Measurements from ENCODE around the gene GNG2. TPM values are rescaled to one million over a fixed set of nuclear protein-coding genes. Genes with fewer than 3 reads are reported as not detected.

Gene GNG2
- total and polyA plus RNA-seq, 9 of the 15 experiments (the other 6 are each of a cell fraction or from before 2014, with no cell fraction given): 0.18 TPM; not detected in 8

- H3K9ac ChIP-seq (ENCODE audit: insufficient read depth in 1 of 2, low read depth in 2 of 2, low read length in 2 of 2): no peak overlapping the region
- no peak overlapping the region for H3K27ac ChIP-seq (ENCODE audit: extremely low read depth, low read depth, low read length)
- H2AFZ ChIP-seq (ENCODE audit: low read depth, low read length): no peak overlapping the region
- no peaks in the 10 kb centered on the region for H4K20me1 ChIP-seq (replicated peaks; ENCODE audit: control insufficient read depth, insufficient read depth, low read length)
- no peak for ATAC-seq
- no peak for FAIRE-seq
- POLR2A ChIA-PET: no interaction called here
- H3K4me2 ChIP-seq (ENCODE audit: insufficient read depth, low read length): no peak overlapping the region
- CTCF ChIA-PET (ENCODE audit: low intra/inter-chr PET ratio): no interaction called here
- TF ChIP-seq ZSCAN32 (CRISPR knock-in tag; IDR thresholded peaks at IDR 0.05): no peak
- TF ChIP-seq E4F1 (CRISPR knock-in tag; IDR thresholded peaks at IDR 0.05; ENCODE audit: borderline replicate concordance): no peak
- TF ChIP-seq KHSRP (IDR thresholded peaks at IDR 0.05): no peak
- no peak for TF ChIP-seq TRIM24 (IDR thresholded peaks at IDR 0.05)
- TF ChIP-seq RBM25 (IDR thresholded peaks at IDR 0.05; ENCODE audit: low read depth, low read length, severe bottlenecking): no peak
- no peak for TF ChIP-seq CUX1 (CRISPR knock-in tag; IDR thresholded peaks at IDR 0.05)
- no peak for TF ChIP-seq SAFB2 (IDR thresholded peaks at IDR 0.05; ENCODE audit: borderline replicate concordance, low read depth, low read length, severe bottlenecking)
- no peak for TF ChIP-seq ZNF785 (CRISPR knock-in tag; IDR thresholded peaks at IDR 0.05)
- TF ChIP-seq OTX1 (CRISPR knock-in tag; IDR thresholded peaks at IDR 0.05): no peak
- no peak for TF ChIP-seq ZNF253 (CRISPR knock-in tag; conservative IDR thresholded peaks at IDR 0.05)
- no peak for TF ChIP-seq TCF7L2 (IDR thresholded peaks at IDR 0.05; ENCODE audit: low read depth, low read length)
- TF ChIP-seq, protein P1, sequence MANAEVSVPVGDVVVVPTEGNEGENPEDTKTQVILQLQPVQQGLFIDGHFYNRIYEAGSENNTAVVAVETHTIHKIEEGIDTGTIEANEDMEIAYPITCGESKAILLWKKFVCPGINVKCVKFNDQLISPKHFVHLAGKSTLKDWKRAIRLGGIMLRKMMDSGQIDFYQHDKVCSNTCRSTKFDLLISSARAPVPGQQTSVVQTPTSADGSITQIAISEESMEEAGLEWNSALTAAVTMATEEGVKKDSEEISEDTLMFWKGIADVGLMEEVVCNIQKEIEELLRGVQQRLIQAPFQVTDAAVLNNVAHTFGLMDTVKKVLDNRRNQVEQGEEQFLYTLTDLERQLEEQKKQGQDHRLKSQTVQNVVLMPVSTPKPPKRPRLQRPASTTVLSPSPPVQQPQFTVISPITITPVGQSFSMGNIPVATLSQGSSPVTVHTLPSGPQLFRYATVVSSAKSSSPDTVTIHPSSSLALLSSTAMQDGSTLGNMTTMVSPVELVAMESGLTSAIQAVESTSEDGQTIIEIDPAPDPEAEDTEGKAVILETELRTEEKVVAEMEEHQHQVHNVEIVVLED (CRISPR knock-in tag; IDR thresholded peaks at IDR 0.05): no peak
- TF ChIP-seq MIER1 (IDR thresholded peaks at IDR 0.05; ENCODE audit: low read depth): no peak
- TF ChIP-seq CBX5 (IDR thresholded peaks at IDR 0.05; ENCODE audit: borderline replicate concordance, low read depth): no peak
- no peak for TF ChIP-seq ZFX (CRISPR knock-in tag; IDR thresholded peaks at IDR 0.05)
- H3K36me3 ChIP-seq (ENCODE audit: control insufficient read depth, insufficient read depth, low read length): no peaks in the 10 kb centered on the region
- H3K4me1 ChIP-seq (replicated peaks in 1 of 2; ENCODE audit: control insufficient read depth in 2 of 2, insufficient read depth in 2 of 2, low read length in 2 of 2): no peaks in the 10 kb centered on the region
- intact Hi-C loops (cut with micrococcal nuclease): no loop called here
- no peak overlapping the region for H3K4me3 ChIP-seq
- no peak for DNase-seq (ENCODE audit: extremely low read depth in 1 of 4, low spot score in 3 of 4)
- no peaks in the 10 kb centered on the region for H3K9me1 ChIP-seq (ENCODE audit: control insufficient read depth, insufficient read depth, low read length)
- in situ Hi-C loops (cut with MboI): no loop called here
- no peaks in the 10 kb centered on the region for H3K9me3 ChIP-seq (replicated peaks; ENCODE audit: control insufficient read depth, insufficient read depth, low read depth, low read length)
- H3K79me2 ChIP-seq (ENCODE audit: control insufficient read depth, insufficient read depth, low read length): no peaks in the 10 kb centered on the region
- H3K27me3 ChIP-seq (ENCODE audit: control insufficient read depth in 2 of 2, insufficient read depth in 2 of 2, low read length in 2 of 2): no peaks in the 10 kb centered on the region
- BruUV-seq (replicated peaks): no TSS peak
Measured at GRCh38 chr14:51960866-51961265, 100.5 kb downstream of the GNG2 start.
